Loucy (cell line): ENCODE measurements around the gene HNF1B.

Experiments used
- EZH2phosphoT487 ChIP-seq: fragments of 200-600 bp; IDR thresholded peaks from 2 replicates; pipeline ENCODE4 v1.6.1; 2018; ENCODE audit warnings: antibody characterized with exemption, mild to moderate bottlenecking, moderate library complexity, borderline replicate concordance
- TF ChIP-seq, protein P1 (sequence below): fragments of 200-600 bp; sonication (generic); conservative IDR thresholded peaks from 2 replicates; pipeline ENCODE4 v1.5.1; 2014; ENCODE audit warnings: mild to moderate bottlenecking, antibody characterized with exemption, low read length

DNA sequence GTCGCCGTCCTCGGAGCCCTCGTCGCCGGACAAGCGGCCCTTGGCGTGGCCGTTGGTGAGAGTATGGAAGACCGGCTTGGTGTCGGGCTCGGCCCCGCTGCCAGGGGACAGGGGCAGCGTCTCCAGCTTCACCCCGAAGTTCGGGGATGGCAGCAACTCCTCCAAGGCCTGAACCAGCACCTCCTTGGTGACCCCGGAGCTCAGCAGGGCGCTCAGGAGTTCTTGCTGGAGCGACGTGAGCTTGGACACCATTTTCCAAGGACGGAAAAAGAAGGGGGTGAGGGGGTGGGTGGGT, 279 bp downstream of the HNF1B start:
- TF ChIP-seq, protein P1, sequence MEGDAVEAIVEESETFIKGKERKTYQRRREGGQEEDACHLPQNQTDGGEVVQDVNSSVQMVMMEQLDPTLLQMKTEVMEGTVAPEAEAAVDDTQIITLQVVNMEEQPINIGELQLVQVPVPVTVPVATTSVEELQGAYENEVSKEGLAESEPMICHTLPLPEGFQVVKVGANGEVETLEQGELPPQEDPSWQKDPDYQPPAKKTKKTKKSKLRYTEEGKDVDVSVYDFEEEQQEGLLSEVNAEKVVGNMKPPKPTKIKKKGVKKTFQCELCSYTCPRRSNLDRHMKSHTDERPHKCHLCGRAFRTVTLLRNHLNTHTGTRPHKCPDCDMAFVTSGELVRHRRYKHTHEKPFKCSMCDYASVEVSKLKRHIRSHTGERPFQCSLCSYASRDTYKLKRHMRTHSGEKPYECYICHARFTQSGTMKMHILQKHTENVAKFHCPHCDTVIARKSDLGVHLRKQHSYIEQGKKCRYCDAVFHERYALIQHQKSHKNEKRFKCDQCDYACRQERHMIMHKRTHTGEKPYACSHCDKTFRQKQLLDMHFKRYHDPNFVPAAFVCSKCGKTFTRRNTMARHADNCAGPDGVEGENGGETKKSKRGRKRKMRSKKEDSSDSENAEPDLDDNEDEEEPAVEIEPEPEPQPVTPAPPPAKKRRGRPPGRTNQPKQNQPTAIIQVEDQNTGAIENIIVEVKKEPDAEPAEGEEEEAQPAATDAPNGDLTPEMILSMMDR, result no peak
- TF ChIP-seq EZH2phosphoT487, result no peak
